Measurements from ENCODE around the gene NEIL1.
"Not testable (repeated sequence)": the region's sequence is repeated elsewhere in the genome, so short reads cannot be mapped to it uniquely, and the experiment has no call there.

NEIL1 gene

DNA sequence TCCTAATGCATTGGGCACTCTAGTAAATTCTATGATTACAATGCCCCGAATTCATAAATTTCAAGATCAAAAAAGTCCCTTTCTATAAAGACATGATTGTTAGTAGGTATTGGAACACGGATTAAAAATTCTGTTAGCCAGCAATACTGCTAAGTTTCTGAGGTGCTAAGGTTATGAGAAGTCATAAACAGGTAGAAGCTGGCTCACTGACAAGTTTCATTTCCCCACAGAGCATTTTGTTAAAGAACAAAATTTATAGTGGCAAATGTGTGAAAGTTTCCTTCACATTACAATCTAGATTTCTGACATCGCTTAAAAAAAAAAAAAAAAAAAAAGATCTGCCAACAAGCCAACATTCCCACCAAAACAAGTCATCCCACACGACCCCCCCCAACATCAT is 33.9 kb downstream of the NEIL1 start:
- no peak for DNase-seq (ENCODE audit: low spot score)

DNA sequence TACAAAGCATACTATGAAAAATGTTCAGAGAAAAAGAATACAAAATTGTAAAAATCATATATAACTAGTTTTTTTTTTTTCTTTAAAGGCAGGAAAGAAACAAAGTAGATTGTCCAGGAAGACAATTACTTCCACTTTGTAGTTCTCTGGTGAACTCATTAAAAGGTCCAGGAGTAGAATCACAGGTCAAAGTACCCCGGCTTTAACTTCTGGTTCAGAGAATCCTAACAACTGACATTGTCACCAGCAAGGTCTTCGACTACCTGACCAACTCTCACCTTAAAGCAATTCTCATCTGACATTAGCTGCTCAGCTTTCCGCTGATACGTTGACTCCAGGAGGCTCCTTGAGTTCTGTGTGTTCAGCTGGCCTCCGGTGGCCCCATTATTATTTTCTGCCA is 37.1 kb downstream of the NEIL1 start:
- DNase-seq (ENCODE audit: low spot score): not testable (repeated sequence)

DNA sequence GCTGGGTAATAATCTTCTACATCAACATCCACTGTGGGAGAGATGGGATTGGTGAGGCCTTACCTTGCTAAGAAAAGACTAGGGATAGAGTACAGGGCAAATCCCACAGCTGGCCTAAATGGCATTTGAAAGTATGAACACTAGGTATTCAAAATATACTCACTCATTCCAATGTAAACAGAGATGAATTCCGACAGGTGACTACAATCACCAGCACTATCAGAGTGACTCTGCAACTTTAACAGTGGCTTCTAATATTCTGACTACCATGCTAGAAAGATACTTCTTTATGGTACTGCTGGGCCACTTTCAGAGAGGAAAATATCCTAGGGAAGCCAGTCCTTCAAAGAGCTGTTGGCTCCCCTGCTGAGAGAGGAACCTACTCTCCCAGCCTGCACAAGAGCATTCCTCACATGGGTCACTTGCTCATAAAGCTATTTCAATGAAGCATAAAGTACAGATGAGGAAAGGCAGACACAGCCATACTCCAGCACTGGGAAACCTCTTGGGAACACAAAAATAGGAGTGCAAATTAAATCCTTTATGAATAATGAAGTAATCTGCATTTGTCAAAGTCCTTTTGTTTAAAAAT is 43.0 kb downstream of the NEIL1 start:
- no peak for DNase-seq (ENCODE audit: low spot score)

DNA sequence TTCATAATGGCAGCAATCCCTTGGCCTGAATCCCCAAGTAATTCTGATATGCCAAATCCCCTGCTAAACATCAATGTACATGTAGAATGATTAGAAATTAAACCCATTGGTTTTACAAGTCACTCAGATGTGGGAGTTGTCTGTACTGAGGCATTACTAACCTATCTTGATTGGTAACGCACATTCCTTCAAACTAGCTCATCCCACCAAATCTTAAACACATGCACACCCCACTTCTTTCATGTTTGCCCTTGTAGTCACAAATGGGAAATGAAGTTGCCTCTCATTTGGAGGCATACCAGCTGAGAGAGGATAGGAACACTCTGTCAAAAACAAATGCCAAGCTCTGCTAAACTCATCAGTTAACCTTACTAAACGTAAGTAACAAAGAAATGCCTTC is 50.7 kb downstream of the NEIL1 start:
- DNase-seq (ENCODE audit: low spot score): peak; percentile 22

DNA sequence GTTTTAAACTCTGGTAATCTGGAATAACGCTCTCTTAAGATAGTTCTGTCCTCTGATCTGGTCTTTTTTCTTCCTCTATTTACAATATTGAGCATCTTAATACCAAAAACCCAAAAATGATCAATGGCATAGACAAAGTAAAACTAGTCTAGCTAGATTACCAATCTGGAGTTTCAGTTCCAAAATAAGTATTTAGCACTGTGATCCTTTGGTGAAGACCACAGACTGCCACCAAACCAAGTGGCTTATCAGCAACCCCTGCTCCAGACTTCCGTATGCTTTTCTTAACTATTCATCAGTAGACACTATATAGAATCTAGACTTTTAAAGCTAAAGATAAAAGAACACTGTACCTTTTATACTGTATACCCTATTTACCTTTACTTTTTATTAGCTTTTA is 57.1 kb downstream of the NEIL1 start:
- DNase-seq (ENCODE audit: low spot score): no peak

All from AG08395 (cell line).